Medulla oblongata (tissue), 1 donor: Measurements from ENCODE around the gene PKP1.

ENCODE experiments used
- DNase-seq: peaks from one replicate; pipeline ENCODE4 v3.0.0-alpha.2; 2015; ENCODE audit errors: extremely low spot score

Gene PKP1

GRCh38 chr1:201260648-201261311, 22.5 kb upstream of the PKP1 start:
- no peak for DNase-seq

- no peak for DNase-seq
These were observed 21.3 kb upstream of the PKP1 start for GRCh38 chr1:201261771-201262547.

DNA sequence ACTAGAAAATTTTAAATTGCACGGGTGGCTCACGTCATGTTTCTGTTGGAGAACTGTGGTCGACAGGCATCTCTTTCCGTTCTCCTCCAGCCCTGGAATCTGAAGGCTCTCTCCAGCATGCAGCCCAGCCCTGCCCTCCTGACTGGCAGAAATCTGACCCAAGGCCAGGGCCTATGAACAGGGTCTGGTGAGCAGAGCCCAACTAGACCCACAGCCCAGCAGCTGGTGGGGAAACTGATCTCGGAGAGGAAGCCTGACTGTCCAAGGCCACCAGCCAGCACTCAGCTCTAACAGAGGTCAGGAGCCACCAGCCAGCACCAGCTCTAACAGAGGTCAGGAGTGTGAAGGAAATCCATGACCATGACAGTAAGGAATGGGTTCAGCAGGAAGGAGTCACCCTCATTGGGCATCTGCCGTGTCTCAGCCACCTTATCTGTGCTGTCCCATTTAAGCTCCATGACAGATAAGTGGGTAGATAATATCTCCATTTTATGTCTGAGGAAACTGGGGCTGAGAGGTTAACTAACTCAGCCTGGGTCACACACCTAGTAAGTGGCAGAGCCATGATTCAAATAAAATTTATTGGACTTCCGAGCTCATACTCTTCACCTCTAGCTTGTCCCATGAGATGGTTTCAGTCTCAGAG, 20.2 kb upstream of the PKP1 start:
- DNase-seq, result no peak

- no peak for DNase-seq
These were observed 19.2 kb upstream of the PKP1 start for GRCh38 chr1:201264072-201264471.

DNA sequence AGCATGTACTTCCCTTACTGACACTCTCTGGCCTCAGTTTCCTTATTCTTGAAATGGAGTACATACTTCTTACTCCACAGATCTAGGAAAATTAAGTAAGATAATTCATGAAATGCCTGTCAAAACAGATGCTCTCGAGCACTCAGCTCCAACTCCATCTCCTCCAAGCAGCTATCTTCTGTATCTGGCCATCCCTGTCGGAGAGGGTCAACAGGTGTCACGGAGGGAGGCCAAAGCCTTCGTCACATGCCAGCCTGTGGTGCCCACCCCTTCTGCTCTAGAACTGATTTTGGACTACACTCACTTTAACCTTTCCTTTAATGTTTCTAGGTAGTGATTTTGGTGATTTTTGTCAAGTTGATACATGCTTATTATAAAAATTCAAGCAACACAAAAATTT, 18.8 kb upstream of the PKP1 start:
- DNase-seq, result no peak

- no peak for DNase-seq
These were observed 17.6 kb upstream of the PKP1 start for GRCh38 chr1:201265756-201266155.

DNA sequence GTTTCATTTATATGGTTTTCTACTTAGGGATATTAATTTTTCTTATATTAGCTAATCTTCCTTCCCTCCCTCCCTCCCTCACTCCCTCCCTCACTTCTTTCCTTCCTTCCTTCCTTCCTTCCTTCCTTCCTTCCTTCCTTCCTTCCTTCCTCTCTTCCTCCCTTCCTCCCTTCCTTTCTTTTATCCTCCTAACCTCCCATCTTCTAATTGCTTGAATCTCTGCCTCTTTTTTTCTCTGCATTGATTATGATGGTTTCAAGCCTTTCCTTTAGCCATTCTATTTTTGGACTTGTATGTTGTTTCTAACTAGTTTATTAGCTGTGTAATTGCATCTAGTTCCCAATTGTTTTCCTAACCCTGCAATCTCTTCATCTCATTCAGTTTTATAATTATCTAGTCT, 17.0 kb upstream of the PKP1 start:
- DNase-seq, result no peak

DNA sequence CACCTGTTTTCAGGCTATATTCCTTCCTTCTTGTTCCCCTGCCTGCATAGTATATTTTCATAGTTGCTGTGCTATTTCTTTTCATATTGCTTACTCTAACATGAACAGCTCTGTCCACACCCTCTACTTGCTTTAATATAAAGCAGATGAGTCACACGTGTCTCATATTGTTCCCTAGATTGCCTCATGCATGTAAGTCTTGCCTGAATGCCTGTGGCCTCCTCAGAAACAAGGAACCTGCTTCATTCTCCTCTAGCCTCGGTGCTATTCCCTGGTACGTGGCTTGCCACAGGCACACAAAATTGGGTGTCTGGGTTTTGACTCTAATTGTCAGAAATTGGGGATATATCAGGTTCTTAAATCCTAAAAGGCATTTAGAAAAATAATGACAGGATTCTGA, 16.5 kb upstream of the PKP1 start:
- DNase-seq, result no peak

DNA sequence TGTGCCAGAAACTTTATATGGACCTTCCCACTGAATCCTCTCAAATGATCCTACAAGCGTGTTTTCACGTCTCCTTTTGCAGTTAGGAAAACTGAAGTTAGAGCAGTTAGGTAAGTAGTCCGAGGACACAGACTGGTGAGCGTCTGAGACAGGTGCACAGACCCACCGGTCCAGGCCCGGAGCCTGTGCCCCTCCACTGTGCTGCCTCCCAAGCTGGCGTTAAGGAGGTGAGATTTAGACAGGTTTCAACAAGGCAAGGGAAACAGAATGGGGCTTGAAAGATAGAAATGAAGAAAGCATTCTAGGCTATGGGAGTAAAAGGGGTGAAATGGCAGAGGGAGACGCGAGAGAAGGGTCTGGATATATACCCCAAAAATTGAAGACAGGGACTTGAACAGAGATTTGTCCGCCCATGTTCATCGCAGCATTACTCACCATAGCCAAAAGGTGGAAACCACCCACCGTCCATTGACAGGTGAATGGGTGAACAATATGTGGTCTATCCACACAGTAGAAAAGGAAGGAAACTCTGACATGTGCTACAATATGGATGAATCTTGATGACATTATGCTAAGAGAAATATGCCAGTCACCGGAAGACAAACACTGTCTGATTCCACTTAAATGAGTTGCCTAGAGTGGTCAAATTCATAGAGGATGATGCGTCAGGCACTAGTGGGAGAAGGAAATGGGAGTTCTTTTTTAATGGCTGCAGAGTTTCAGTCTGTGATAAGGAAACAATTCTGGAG, 15.7 kb upstream of the PKP1 start:
- no peak for DNase-seq

DNA sequence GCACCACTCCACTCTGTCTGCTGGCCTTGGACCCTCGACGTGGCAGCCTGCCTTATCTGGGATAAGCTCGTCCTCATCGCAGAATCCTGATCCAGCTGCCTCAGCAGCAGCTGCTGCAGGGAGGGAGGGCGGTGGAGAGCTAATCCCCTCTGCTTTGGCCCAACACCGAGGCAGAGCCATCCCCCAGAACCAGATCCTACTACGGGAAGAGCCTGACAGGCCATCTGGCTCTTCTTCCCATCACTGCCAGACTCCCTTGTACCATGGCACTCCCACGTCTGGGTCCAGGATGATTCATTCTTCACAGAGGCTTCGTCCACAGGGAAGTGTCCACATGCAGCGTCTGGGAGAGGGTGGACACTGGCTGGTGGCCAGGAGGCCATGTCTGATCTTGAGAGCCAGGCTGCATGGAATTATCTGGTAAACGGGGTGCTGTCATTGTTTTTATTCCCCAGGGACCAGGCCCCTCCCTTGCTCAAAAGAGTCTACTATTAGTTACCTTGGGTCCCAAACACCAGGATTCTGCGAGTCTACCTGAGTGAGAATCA, 14.6 kb upstream of the PKP1 start:
- no peak for DNase-seq

- no peak for DNase-seq
These were observed 14.0 kb upstream of the PKP1 start for GRCh38 chr1:201269281-201269680.

GRCh38 chr1:201269900-201270410, 13.4 kb upstream of the PKP1 start:
- no peak for DNase-seq

GRCh38 chr1:201270616-201271390, 12.5 kb upstream of the PKP1 start:
- no peak for DNase-seq

- DNase-seq, result no peak
These were observed 10.5 kb upstream of the PKP1 start for GRCh38 chr1:201272799-201273198.

- DNase-seq, result no peak
These were observed 8.6 kb upstream of the PKP1 start for GRCh38 chr1:201274616-201275252.

DNA sequence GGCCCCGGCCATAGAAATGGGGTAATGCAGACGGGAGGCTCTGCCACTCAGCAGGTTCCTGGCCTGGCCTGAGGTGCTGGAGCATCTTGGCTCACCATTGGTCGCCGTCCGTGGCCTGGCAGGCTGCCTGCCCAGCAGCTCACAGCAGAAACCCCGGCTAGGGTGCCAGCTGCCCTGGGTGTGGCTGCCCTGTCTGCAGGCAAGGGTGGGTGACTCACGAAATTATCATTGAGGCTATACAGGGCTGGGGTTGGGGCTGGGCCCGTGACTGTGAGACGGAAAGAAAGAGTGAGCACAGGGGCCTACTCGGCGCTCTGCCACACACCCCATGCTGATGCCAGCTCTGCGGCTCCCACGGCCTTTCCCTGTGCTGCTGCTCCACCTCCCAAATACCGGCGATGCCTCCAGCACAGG, 8.0 kb upstream of the PKP1 start:
- DNase-seq, result no peak

DNA sequence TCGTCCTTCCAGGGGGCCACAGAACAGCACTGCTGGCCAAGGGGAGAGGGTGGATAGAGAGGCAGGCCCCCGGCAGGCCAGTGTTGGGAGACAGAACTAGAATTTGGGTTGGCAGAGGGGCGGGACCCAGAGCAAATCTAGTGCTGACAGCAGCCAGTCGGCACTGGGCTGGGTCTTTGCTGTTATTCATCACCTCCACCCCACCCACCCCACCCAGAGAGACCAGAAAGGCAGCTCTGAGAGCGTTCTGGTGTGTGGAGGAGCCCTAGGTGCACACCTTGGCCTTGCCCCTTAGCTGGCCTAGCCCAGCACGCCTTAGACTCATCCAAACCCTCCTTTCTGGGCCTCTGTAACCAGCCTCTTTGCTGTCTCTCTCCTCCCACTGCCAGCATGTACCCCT, 6.4 kb upstream of the PKP1 start:
- no peak for DNase-seq

DNA sequence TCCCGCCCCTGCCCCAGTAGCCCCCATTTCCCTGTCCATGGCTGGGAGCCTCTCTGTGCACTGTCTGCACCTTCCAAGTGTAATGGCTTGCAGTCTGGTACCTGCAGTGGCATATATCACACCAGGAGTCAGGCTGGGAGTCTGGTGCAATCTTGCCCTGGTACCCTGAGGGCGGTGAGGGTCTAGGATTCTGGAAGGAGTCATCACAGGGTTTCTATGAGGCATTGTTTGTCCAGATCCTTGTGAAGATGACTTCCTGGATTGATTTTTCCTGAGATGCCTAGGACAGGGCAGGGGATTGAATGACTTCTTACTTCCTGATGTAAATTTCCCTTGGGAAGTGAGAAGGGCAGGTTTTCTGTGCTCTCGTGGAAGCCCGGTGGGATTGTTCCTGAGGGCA, 5.9 kb upstream of the PKP1 start:
- DNase-seq, result no peak

- DNase-seq, result peak; percentile 4
These were observed 4.0 kb upstream of the PKP1 start for GRCh38 chr1:201279313-201279712.

GRCh38 chr1:201280884-201281283, 2.4 kb upstream of the PKP1 start:
- no peak for DNase-seq

GRCh38 chr1:201281573-201281972, 1.7 kb upstream of the PKP1 start:
- no peak for DNase-seq
